HFFc6 (cell line): Measurements from ENCODE around the gene SLC22A23. TPM values are rescaled to one million over a fixed set of nuclear protein-coding genes. Genes with fewer than 3 reads are reported as not detected.

Experiments used
- DNase-seq: peaks from one replicate; pipeline ENCODE4 v3.0.0-alpha.2; 2018
- H3K27ac Mint-ChIP-seq: 2 replicates; pipeline ENCODE4 v1.8.0; 2020; ENCODE audit warnings: mild to moderate bottlenecking, mixed read lengths
- H3K27me3 Mint-ChIP-seq: 2 replicates; pipeline ENCODE4 v1.8.0; 2021; ENCODE audit warnings: mild to moderate bottlenecking, moderate library complexity, mixed read lengths; ENCODE audit not compliant: insufficient read depth
- H3K36me3 Mint-ChIP-seq: 2 replicates; pipeline ENCODE4 v1.8.0; 2021; ENCODE audit warnings: low read depth, mixed read lengths
- H3K4me1 Mint-ChIP-seq: 2 replicates; pipeline ENCODE4 v1.8.0; 2020; ENCODE audit warnings: low read depth, mixed read lengths
- H3K4me3 Mint-ChIP-seq: 2 replicates; pipeline ENCODE4 v1.8.0; 2020; ENCODE audit warnings: mild to moderate bottlenecking, moderate library complexity, mixed read lengths
- H3K9me3 Mint-ChIP-seq: 2 replicates; pipeline ENCODE4 v1.8.0; 2020; ENCODE audit warnings: mild to moderate bottlenecking, mixed read lengths
- CTCF ChIP-seq: fragments of 200-600 bp; sonication (generic); IDR thresholded peaks from 2 replicates; pipeline ENCODE4 v1.5.0; 2021; ENCODE audit warnings: antibody characterized with exemption, mild to moderate bottlenecking
- total RNA-seq, 6 experiments: library from RNA; stranded (reverse); fragmentation: NEBNext Ultra II Directional; extraction: Animal tissue kit (Norgen Biotek cat#: 25700); gene quantifications; 2 replicates in 1 of 6; 3 replicates in 5 of 6; pipeline ENCODE4 v1.2.3, GENCODE V29; 2021

Gene SLC22A23
- total RNA-seq, 6 experiments from 2014 or later, result 0.10 to 0.55 (median 0.21) TPM

- Mint-ChIP-seq H3K36me3 (peaks cover 7% of the 10 kb centered on the region), H3K4me1 (peaks cover 30% of the 10 kb centered on the region), H3K27me3 (peaks cover 11% of the 10 kb centered on the region), H3K9me3 (peaks cover 7% of the 10 kb centered on the region; the same call in 1 of the 2 replicates), H3K27ac (no peak overlapping the region), H3K4me3 (no peak overlapping the region)
- DNase-seq, result no peak
- no peak for TF ChIP-seq CTCF
Measured at GRCh38 chr6:3252861-3253596, 203.8 kb downstream of the SLC22A23 start.

GRCh38 chr6:3252369-3252768 lies 204.5 kb downstream of the SLC22A23 start:
- Mint-ChIP-seq H3K27ac (no peak overlapping the region), H3K27me3 (peaks cover 11% of the 10 kb centered on the region)

GRCh38 chr6:3251462-3252314 lies 205.2 kb downstream of the SLC22A23 start:
- H3K27ac Mint-ChIP-seq, result peak overlapping the region; percentile 41; the same call in 1 of the 2 replicates
- peak; percentile 75 for DNase-seq
- H3K27me3 Mint-ChIP-seq, result peaks cover 7% of the 10 kb centered on the region
- peaks cover 7% of the 10 kb centered on the region for H3K36me3 Mint-ChIP-seq
- peak; percentile 97 for TF ChIP-seq CTCF
- H3K4me1 Mint-ChIP-seq, result peaks cover 43% of the 10 kb centered on the region
- H3K9me3 Mint-ChIP-seq, result peaks cover 7% of the 10 kb centered on the region; the same call in 1 of the 2 replicates
- H3K4me3 Mint-ChIP-seq, result peak overlapping the region; percentile 18

More at GRCh38 chr6:3252369-3252768, 204.5 kb downstream of the SLC22A23 start:
- no peak overlapping the region for H3K4me3 Mint-ChIP-seq
- no peak for DNase-seq
- H3K4me1 Mint-ChIP-seq, result peaks cover 36% of the 10 kb centered on the region
- peaks cover 7% of the 10 kb centered on the region; the same call in 1 of the 2 replicates for H3K9me3 Mint-ChIP-seq
- TF ChIP-seq CTCF, result no peak
- H3K36me3 Mint-ChIP-seq, result peaks cover 7% of the 10 kb centered on the region

- no peak overlapping the region for H3K27ac Mint-ChIP-seq
- peaks cover 7% of the 10 kb centered on the region for H3K36me3 Mint-ChIP-seq
- H3K4me3 Mint-ChIP-seq, result no peak overlapping the region
- DNase-seq, result no peak
- H3K27me3 Mint-ChIP-seq, result peaks cover 1% of the 10 kb centered on the region
- H3K4me1 Mint-ChIP-seq, result peaks cover 50% of the 10 kb centered on the region
- no peak for TF ChIP-seq CTCF
- H3K9me3 Mint-ChIP-seq, result peaks cover 7% of the 10 kb centered on the region; the same call in 1 of the 2 replicates
Measured at GRCh38 chr6:3250231-3250675, 206.6 kb downstream of the SLC22A23 start.

GRCh38 chr6:3249821-3250220 lies 207.0 kb downstream of the SLC22A23 start:
- H3K9me3 Mint-ChIP-seq, result peaks cover 7% of the 10 kb centered on the region; the same call in 1 of the 2 replicates
- H3K27ac Mint-ChIP-seq, result no peak overlapping the region
- no peaks in the 10 kb centered on the region; the same call in none of the 2 replicates for H3K27me3 Mint-ChIP-seq
- peaks cover 7% of the 10 kb centered on the region for H3K36me3 Mint-ChIP-seq
- TF ChIP-seq CTCF, result no peak
- peaks cover 50% of the 10 kb centered on the region for H3K4me1 Mint-ChIP-seq
- no peak for DNase-seq
- peak overlapping the region; percentile 65; the same call in 1 of the 2 replicates for H3K4me3 Mint-ChIP-seq
